Forelimb muscle (tissue), 1 donor: ENCODE measurements around the gene ERBB3. TPM values are rescaled to one million over a fixed set of nuclear protein-coding genes. Genes with fewer than 3 reads are reported as not detected.

Experiments used
- DNase-seq: peaks from one replicate; pipeline ENCODE4 v3.0.0-alpha.2; 2013; ENCODE audit warnings: low read depth
- polyA plus RNA-seq: library from polyadenylated mRNA; unstranded; fragments of 120-200 nt; gene quantifications from one replicate; pipeline ENCODE4 v1.2.1, GENCODE V29; 2013; ENCODE audit not compliant: insufficient read length

Gene ERBB3
- polyA plus RNA-seq, 1 donor: 187 TPM

DNA sequence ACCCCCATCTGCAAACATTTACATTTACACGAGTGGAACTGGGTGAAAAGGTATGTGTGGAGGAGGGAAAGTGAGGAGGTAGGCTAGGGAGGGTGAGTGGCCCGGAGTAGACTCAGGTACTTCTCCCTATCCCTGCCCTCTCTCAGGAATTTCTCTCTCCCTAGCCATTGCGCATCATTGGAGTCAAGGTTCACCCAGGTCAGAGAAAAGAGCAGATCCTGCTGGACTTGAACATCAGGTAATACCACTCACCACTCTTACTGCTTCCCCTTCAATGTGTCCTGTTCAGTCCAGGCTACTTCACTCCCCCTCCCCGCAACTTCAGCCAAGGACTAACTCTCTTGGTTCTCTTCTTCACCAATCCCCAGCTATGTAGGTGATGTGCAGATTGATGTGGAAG lies 50.9 kb downstream of the ERBB3 start:
- no peak for DNase-seq

DNA sequence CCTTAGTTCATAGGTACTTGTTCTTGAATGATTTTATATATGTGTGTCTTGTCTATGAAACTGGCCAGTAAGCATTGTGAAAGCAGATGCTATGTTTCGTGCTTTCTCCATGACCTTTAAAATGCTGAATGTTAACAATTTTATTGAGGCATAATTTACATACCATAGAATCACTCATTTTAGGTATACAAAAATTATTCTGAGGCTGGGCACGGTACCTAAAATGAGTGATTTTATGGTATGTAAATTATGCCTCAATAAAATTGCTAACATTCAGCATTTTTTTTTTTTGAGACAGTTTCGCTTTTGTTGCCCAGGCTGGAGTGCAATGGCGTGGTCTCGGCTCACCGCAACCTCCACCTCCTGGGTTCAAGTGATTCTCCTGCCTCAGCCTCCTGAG lies 54.9 kb downstream of the ERBB3 start:
- DNase-seq: no peak

DNA sequence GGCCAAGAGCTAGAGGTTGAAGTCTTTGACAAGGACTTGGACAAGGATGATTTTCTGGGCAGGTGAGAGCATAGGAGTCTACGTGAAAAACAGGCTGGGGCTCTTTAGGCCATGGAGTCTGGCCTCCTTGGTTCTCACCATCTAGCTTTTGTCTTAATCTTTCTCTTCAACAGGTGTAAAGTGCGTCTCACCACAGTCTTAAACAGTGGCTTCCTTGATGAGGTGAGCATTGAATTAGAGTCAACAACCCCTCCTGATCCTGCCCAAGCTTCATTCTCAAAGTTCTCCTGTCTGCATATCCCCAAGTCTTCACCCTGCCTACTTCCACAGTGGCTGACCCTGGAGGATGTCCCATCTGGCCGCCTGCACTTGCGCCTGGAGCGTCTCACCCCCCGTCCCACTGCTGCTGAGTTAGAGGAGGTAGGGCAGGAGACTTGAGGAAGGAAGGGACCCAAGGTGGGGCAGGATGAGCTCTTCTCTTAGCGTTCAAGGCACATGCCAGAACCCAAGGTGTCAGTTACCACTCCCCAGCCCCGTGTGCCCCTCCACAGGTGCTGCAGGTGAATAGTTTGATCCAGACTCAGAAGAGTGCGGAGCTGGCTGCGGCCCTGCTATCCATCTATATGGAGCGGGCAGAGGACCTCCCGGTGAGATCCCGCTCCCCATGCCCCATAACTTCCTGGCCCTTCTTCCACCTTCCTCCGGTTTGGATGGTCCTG lies 58.0 kb downstream of the ERBB3 start:
- DNase-seq: no peak

DNA sequence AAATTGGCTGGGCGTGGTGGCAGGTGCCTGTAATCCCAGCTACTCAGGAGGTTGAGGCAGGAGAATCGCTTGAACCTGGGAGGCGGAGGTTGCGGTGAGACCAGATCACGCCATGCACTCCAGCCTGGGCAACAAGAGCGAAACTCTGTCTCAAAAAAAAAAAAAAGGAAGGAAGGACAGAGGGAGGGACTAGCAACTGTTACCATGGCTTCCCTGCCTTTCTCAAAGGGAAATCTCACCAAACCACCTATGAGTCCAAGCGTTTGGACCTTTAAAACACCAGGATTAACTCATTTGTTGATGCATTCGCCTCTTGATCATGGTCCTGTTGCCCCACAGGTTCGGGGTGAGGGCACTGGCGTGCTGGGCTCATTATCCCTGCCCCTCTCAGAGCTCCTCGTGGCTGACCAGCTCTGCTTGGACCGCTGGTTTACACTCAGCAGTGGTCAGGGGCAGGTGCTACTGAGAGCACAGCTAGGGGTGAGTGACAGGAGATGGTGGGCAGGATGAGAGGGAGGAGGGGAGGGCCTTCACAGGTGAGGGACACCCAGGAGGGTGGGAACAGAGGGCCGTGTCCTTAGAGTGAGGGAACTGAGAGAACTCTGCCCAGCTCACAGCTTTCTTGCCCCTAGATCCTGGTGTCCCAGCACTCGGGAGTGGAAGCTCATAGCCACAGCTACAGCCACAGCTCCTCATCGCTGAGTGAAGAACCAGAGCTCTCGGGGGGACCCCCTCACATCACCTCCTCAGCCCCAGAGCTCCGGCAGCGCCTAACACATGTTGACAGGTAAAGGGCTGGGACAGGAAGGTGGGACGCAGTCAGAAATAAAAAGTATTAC lies 62.2 kb downstream of the ERBB3 start:
- DNase-seq: no peak

DNA sequence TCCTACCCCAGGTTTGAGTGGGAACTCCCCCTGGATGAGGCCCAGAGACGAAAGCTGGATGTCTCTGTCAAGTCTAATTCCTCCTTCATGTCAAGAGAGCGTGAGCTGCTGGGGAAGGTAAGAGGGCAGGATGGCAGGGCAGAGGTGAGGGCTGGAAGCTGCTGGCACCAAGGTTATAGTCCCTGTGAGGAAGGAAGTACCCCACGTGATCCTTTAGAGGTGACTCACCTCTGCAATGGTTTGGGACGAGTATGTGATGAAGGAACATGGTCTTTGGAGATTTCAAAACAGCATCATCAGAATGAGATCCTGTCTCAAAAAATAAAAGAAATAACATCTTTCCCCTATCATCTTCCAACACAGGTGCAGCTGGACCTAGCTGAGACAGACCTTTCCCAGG lies 63.3 kb downstream of the ERBB3 start:
- DNase-seq: no peak

DNA sequence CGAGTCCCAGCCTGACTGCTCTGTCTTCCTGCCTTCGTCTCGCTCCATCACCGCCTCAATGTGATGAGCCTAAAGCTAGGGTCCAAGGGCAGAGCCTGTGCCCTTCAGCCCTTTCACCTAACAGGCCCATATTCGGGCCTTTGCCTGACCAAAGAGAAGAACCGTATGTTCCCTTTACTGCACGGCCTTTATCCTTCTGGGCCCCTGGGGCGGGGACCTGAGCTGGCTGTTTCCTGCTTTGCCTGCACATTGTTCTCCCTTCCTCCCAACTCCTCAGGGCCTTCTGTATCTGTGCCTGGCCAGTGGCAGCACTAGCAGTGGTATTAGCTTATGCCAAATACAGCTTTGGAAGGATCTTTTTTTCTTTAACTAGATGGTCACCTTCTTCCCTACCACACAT lies 63.9 kb downstream of the ERBB3 start:
- DNase-seq: no peak

DNA sequence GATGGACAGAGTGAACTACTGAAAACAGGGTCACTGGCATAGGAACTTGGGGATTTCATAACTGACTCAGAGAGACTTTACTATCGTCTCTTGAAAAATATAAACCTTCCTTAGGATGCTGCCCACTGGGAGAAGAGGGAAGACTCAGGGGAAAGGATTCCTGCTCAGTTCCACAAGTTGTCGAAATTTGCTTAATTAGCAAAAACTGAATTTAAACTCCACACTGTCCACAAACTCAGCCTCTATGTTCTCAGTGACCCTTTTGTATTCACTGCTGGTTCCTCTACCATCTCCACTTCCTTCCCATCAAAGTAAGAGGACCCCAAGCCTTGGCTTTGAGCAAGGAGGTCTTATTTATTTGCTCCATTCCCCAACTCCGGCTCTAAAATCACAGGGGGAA lies 65.3 kb downstream of the ERBB3 start:
- no peak for DNase-seq

DNA sequence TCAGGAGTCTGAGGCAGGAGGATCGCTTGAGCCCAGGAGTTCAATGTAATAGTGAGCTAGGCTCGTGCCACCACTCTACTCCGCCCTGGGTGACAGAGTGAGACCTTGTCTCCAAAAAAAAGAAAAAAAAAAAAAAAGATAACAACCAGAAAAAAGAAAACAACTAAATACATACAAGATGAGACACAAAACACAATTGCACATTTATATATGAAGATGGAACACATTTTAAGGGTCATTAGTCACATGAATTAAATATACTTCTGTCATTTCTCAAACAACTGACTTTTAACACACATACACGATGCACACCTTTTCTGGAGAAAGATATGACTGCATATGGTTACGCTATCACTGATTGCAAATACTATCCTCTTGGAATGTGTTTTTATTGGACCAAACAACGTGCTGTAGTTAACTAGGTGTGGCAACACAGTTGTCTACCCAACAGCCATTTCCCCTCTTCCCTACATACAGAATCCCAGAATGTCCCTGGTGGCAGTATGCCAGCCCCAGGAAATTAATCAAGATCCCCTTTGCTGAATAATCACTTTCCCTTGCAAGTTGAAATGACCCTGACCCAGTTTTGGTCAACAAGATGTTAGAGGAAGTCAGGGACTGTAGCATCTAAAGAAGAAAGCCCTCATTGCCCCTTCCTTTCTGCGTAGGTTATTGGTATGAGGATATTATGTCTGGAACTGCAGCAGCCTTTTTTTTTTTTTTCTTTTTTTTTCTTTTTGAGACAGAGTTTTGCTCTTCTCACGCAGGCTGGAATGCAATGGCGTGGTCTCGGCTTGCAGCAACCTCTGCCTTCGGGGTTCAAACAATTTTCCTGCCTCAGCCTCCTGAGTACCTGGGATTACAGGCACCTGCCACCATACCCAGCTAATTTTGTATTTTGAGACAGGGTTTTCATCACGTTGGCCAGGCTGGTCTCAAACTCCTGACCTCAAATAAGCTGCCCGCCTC lies 66.8 kb downstream of the ERBB3 start:
- DNase-seq: no peak

DNA sequence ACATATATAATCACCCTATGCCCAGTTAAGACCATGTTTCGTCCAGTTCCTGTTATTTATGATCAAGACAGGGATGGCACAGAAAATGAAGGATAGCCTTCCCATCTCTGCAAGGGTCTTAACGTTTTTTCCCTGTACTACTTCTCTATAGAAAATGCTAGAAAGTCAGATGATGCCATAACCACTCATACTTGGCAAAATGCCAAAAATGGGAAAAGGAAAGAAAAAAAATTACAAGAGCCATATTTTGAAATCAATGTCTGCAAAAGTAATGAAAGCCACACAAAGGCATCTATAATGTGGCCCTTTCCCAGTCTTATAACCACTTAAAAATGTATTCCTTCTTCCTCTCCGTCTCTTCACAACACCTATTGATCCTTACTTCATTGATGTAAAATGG lies 70.6 kb downstream of the ERBB3 start:
- no peak for DNase-seq

DNA sequence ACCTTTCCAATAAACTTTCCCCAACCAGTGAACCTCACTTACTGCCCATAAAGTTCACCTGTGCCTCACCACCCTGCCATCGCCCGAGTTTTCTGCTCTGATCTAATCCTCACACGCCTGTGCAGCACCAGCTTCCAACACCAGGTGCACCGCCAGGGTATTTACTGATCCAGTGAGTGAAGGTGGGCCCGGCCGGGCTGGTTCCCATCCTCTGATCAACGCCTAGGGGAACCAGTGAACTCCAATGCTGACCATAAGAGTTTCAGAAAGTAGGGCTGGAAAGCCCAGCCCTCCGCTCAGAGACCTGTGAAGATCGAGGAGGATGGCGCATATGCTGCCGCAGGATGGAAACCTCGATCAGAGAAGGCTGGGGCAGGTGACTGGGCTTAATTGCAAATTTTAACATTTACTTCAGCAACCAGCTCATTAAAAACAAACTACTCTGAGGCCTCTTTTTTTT lies 71.7 kb downstream of the ERBB3 start:
- DNase-seq: no peak

DNA sequence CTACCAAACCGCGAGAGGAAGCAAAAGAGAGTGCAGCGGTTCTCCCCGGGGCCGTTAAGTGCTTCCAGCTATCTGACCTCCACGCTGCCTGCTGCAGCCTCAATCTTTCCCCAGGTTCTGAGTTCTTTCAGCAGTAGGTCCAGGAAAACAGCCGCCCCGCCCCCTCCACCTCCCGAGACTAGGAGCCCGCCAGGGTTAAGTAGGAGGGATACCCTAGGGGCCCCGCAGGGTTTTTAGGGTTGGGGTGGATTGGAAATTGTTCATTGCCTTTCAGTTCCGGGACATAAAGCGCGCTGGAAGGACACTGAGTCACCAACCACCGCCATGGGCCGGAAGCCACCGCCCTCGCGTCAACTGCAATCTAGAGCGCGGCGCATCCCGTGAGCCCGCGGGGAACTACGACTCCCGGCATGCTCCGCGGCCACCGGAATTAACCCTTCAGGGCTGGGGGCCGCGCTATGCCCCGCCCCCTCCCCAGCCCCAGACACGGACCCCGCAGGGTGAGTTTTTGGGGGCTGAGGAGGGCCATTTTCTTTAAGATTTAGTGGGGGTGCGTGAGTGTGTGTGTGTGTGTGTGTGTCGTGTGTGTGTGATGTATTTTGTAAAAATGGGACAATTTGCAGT lies 72.3 kb downstream of the ERBB3 start, which contains the start of gene MYL6B:
Gene MYL6B (plus strand): TSS at position 456 of the 624 bp plus-strand sequence. CDS start 1,332 bp downstream, outside the sequence.
- DNase-seq: peak; percentile 81

Other genes starting within 250 kb of the ERBB3 start
- 2.7 TPM for gene MMP19, start 237.2 kb upstream of the ERBB3 start, polyA plus RNA-seq
- 17.9 TPM for gene PYM1, start 152.3 kb upstream of the ERBB3 start, polyA plus RNA-seq
- gene DGKA, start 149.0 kb upstream of the ERBB3 start, polyA plus RNA-seq: 15.0 TPM
- gene PMEL, start 114.1 kb upstream of the ERBB3 start, polyA plus RNA-seq: 1.1 TPM
- 23.4 TPM for gene CDK2, start 113.3 kb upstream of the ERBB3 start, polyA plus RNA-seq
- 129 TPM for gene RAB5B, start 106.1 kb upstream of the ERBB3 start, polyA plus RNA-seq
- 16.1 TPM for gene SUOX, start 82.9 kb upstream of the ERBB3 start, polyA plus RNA-seq
- 9.4 TPM for gene IKZF4, start 59.1 kb upstream of the ERBB3 start, polyA plus RNA-seq
- 69.7 TPM for gene RPS26, start 38.2 kb upstream of the ERBB3 start, polyA plus RNA-seq
- 111 TPM for gene PA2G4, start 24.4 kb downstream of the ERBB3 start, polyA plus RNA-seq
- gene RPL41, start 36.5 kb downstream of the ERBB3 start, polyA plus RNA-seq: 5,976 TPM
- 3.6 TPM for gene ZC3H10, start 38.1 kb downstream of the ERBB3 start, polyA plus RNA-seq
- 71.4 TPM for gene ESYT1, start 48.1 kb downstream of the ERBB3 start, polyA plus RNA-seq
- 905 TPM for gene MYL6B, start 72.4 kb downstream of the ERBB3 start, polyA plus RNA-seq
- gene MYL6, start 78.2 kb downstream of the ERBB3 start, polyA plus RNA-seq: 1,230 TPM
- gene SMARCC2, start 109.3 kb downstream of the ERBB3 start, polyA plus RNA-seq: 53.8 TPM
- gene RNF41, start 141.8 kb downstream of the ERBB3 start, polyA plus RNA-seq: 42.7 TPM
- gene NABP2, start 144.2 kb downstream of the ERBB3 start, polyA plus RNA-seq: 16.8 TPM
- gene SLC39A5, start 149.9 kb downstream of the ERBB3 start, polyA plus RNA-seq: 0.56 TPM
- 17.3 TPM for gene ANKRD52, start 178.2 kb downstream of the ERBB3 start, polyA plus RNA-seq
- 28.6 TPM for gene COQ10A, start 186.8 kb downstream of the ERBB3 start, polyA plus RNA-seq
- gene CS, start 220.2 kb downstream of the ERBB3 start, polyA plus RNA-seq: 228 TPM
- gene CNPY2, start 235.8 kb downstream of the ERBB3 start, polyA plus RNA-seq: 58.3 TPM